ENCODE data around the gene ZNF516. TPM values are rescaled to one million over a fixed set of nuclear protein-coding genes. Genes with fewer than 3 reads are reported as not detected.

Gene ZNF516
- total and polyA plus RNA-seq, 8 donors, result 5.4 to 21.3 (median 12.7) TPM

DNA sequence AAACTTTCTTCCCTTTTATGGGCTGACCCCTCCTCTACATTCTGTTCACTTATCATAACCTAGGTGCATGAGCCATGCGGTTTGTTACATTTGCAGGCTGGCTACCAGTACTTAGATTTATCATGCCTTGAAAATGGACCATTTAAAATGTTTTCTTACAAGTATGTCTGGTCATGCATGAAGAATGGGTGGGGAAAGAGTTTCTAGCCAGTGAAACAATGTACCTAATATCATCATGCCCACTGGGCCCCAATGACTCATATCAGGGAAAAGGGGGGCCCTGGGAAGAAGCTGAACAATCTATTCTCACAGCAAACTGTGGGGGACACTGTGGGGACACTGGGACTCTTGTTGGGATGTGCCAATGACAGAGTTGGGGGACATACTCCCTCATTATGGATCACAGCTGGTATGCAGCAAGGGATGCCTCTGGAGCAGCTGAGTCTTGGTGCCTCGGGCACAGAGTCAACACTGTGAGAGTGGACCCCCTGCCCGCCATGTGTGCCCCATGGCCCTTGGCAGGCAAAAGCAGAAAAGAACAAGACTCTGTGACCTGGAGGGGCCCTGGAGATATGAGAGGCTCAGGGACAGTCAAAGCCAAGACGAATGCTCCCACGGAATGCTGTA is 156.3 kb downstream of the ZNF516 start:
- Histone ChIP-seq H3K4me3 (no peak overlapping the region), H3K36me3 (no peaks in the 10 kb centered on the region), H3K9me3 (no peaks in the 10 kb centered on the region), H3K4me1 (no peaks in the 10 kb centered on the region), H3K27ac (no peak overlapping the region), H3K27me3 (no peaks in the 10 kb centered on the region)
- ATAC-seq, result no peak
- no peak for FAIRE-seq
- intact Hi-C loops (cut with DNase I), result no loop called here
- DNase-seq, result no peak
- 80 to 94% methylated on average over 5 of the region's 5 CpGs for WGBS, 2 donors
- TF ChIP-seq, protein P1, sequence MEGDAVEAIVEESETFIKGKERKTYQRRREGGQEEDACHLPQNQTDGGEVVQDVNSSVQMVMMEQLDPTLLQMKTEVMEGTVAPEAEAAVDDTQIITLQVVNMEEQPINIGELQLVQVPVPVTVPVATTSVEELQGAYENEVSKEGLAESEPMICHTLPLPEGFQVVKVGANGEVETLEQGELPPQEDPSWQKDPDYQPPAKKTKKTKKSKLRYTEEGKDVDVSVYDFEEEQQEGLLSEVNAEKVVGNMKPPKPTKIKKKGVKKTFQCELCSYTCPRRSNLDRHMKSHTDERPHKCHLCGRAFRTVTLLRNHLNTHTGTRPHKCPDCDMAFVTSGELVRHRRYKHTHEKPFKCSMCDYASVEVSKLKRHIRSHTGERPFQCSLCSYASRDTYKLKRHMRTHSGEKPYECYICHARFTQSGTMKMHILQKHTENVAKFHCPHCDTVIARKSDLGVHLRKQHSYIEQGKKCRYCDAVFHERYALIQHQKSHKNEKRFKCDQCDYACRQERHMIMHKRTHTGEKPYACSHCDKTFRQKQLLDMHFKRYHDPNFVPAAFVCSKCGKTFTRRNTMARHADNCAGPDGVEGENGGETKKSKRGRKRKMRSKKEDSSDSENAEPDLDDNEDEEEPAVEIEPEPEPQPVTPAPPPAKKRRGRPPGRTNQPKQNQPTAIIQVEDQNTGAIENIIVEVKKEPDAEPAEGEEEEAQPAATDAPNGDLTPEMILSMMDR (IDR thresholded peaks at IDR 0.05), result no peak

DNA sequence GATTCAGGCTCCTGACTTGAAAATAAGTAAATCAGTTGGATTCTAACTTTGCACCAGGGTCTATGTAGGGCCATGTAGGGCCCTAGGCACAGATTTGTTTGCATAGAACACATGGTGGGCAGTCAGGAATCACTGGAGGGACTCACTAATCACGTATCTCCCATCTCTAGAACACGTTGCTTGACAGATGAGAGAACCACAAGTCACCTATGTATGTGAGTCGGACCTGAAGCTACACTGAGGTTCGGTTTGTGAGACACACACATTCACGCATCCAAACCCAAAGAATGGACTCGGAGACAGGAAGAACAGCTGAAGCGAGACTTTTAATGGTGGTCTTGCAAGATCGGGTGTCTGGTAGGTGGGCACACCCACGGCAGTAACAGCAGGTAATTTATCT is 157.0 kb downstream of the ZNF516 start:
- Histone ChIP-seq H3K36me3 (no peaks in the 10 kb centered on the region), H3K27me3 (no peaks in the 10 kb centered on the region), H3K9me3 (no peaks in the 10 kb centered on the region), H3K4me3 (no peak overlapping the region), H3K4me1 (no peaks in the 10 kb centered on the region), H3K27ac (no peak overlapping the region)
- DNase-seq (no peak), ATAC-seq (no peak), FAIRE-seq (no peak)
- 74 to 88% methylated on average over 9 of the region's 9 CpGs for WGBS, 2 donors
- intact Hi-C loops (cut with DNase I), result no loop called here
- TF ChIP-seq, protein P1 (IDR thresholded peaks at IDR 0.05), result no peak

DNA sequence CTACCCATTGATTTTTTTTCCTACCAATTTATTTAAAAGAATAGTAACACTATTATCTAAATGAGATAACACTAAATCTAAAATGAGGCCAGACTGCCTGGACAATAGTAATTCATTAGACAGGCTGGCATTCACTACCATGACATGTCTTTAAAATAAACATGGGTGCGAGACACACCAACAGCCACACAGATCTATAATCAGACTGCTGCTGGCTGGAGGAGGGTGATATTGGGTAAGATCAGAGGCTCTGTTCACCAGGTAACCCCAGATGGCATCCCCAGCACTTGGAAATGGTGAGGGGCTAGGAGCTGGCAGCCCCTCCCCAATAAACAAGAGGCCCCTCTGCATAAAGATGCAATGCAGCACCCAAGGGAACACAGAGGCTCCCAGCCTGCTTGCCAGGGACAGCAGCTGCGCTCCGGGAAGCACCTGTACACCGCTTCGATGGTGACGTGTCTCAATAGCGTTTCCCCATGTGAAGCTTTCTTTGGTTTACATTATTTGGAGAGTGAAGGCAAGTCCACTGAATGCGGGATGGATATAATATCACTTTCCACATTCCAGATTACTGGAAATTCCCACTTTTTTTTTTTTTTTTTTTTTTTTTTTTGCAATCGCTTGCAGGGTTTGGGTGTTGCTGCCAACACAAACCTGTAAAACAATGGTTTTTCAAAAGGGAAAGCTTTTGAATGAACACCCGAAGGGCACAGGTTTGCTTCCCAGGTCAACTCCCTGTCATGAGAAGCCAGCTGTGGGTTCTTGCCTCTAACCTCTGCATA is 159.0 kb downstream of the ZNF516 start:
- 68 to 77% methylated on average over 10 of the region's 10 CpGs for WGBS, 2 donors
- Histone ChIP-seq H3K27ac (no peak overlapping the region), H3K27me3 (no peaks in the 10 kb centered on the region), H3K36me3 (no peaks in the 10 kb centered on the region), H3K4me3 (no peak overlapping the region), H3K9me3 (no peaks in the 10 kb centered on the region), H3K4me1 (no peaks in the 10 kb centered on the region)
- FAIRE-seq (no peak), ATAC-seq (no peak), DNase-seq (no peak)
- TF ChIP-seq, protein P1 (IDR thresholded peaks at IDR 0.05), result no peak
- intact Hi-C loops (cut with DNase I), result no loop called here

DNA sequence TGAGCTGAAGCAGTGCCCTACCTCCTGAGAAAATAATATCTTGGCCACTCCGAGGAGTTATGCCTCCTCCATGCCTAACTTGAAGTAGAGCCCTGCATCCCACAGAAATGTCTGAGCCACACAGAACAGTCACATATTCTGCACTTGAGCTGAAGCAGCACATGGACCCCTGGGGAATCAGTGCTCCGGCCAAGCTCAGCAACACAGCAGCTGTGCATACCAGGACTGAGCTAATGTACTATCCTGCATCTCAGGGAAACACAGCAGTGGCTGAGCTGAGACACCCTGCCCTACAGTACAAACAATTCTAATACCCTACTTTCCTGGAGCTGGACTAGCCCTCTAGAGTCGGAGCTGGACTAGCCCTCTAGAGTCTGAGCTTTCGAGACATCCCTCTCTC is 166.9 kb downstream of the ZNF516 start:
- no peak for FAIRE-seq
- intact Hi-C loops (cut with DNase I), result no loop called here
- no peaks in the 10 kb centered on the region for H3K9me3 ChIP-seq
- no peak for ATAC-seq
- no peak overlapping the region for H3K4me3 ChIP-seq
- DNase-seq, result no peak
- no peaks in the 10 kb centered on the region for H3K4me1 ChIP-seq
- H3K27me3 ChIP-seq, result no peaks in the 10 kb centered on the region
- 70 to 74% methylated on average over 4 of the region's 4 CpGs for WGBS, 2 donors
- H3K36me3 ChIP-seq, result no peaks in the 10 kb centered on the region
- TF ChIP-seq, protein P1 (IDR thresholded peaks at IDR 0.05), result no peak
- no peak overlapping the region for H3K27ac ChIP-seq

DNA sequence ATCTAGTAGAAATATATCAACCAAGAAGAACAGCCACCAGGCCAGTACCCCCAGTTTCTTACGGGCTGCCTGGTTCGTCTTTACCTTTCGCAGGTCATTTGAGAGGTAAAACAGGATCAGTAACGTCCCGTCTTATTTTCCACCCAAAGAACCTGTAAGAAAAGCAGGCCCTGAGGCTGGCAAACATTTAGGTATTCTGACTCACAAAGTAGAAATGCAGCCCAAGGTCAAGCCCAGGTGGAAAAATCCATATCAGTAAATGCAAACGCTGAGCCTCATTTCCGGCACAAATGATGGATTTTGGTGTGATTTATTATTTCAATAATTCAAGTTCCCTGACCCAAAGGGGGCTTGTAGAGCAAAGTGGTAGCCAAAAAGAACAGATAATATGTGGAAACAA is 171.2 kb downstream of the ZNF516 start:
- ATAC-seq, result peak; percentile 50 to 83 (median 54)
- intact Hi-C loops (cut with DNase I), result no loop called here
- Histone ChIP-seq H3K4me1 (no peaks in the 10 kb centered on the region), H3K9me3 (no peaks in the 10 kb centered on the region), H3K36me3 (no peaks in the 10 kb centered on the region), H3K4me3 (no peak overlapping the region), H3K27ac (peak overlapping the region in 1 of 4 donors; percentile 31), H3K27me3 (no peaks in the 10 kb centered on the region)
- FAIRE-seq, result no peak
- peak in 2 of 6 donors; percentile 23 to 24 for DNase-seq
- TF ChIP-seq, protein P1 (IDR thresholded peaks at IDR 0.05), result no peak
- 35% methylated on average over 7 of the region's 7 CpGs for WGBS, 2 donors
